Colonic mucosa (tissue), 4 donors: ENCODE results near the gene ONECUT2. TPM values are rescaled to one million over a fixed set of nuclear protein-coding genes. Genes with fewer than 3 reads are reported as not detected.

ENCODE experiments used
- DNase-seq: peaks from one replicate; pipeline ENCODE4 v3.0.0-alpha.2; 2020
- H3K27ac ChIP-seq: fragments of 200-600 bp; one replicate; pipeline ENCODE4 v1.8.0; 2021
- H3K27me3 ChIP-seq: fragments of 200-600 bp; one replicate; pipeline ENCODE4 v1.8.0; 2021
- H3K36me3 ChIP-seq: fragments of 200-600 bp; one replicate; pipeline ENCODE4 v1.8.0; 2021
- H3K4me1 ChIP-seq: fragments of 200-600 bp; one replicate; pipeline ENCODE4 v1.8.0; 2021; ENCODE audit warnings: mild to moderate bottlenecking
- H3K4me3 ChIP-seq: fragments of 200-600 bp; one replicate; pipeline ENCODE4 v1.8.0; 2021
- H3K9ac ChIP-seq, 2 donors: one replicate each; pipeline ENCODE4 v1.7.0; 2013; ENCODE audit warnings: control low read depth in 2 of 2, low read depth in 2 of 2, low read length in 2 of 2
- H3K9me3 ChIP-seq: fragments of 200-600 bp; one replicate; pipeline ENCODE4 v1.8.0; 2021
- intact Hi-C: fragments of 100-400 bp; cut with DNase I; formaldehyde crosslinking; loops from one replicate; pipeline ENCODE4 v1.14.1; 2022
- total RNA-seq, 2 donors: library from RNA; stranded (reverse); fragmentation: NEBNext Ultra II Directional in 1 of 2; extraction: Animal tissue kit (Norgen Biotek cat#: 25700) in 1 of 2; gene quantifications; one replicate each; pipeline ENCODE4 v1.2.1, GENCODE V29; 2021
- TF ChIP-seq, protein P1 (sequence below): fragments of 200-600 bp; IDR thresholded peaks from one replicate; pipeline ENCODE4 v1.8.0; 2022; ENCODE audit warnings: antibody characterized with exemption, mild to moderate bottlenecking
- donor health status: healthy.
- donor health status: DM: no; HTN: no; CAD: no.
- donor health status: DM: no; HTN: no; CAD: no.

Gene ONECUT2
- total RNA-seq, 2 donors from 2014 or later: 0.05 to 0.49 TPM

- TF ChIP-seq, protein P1, sequence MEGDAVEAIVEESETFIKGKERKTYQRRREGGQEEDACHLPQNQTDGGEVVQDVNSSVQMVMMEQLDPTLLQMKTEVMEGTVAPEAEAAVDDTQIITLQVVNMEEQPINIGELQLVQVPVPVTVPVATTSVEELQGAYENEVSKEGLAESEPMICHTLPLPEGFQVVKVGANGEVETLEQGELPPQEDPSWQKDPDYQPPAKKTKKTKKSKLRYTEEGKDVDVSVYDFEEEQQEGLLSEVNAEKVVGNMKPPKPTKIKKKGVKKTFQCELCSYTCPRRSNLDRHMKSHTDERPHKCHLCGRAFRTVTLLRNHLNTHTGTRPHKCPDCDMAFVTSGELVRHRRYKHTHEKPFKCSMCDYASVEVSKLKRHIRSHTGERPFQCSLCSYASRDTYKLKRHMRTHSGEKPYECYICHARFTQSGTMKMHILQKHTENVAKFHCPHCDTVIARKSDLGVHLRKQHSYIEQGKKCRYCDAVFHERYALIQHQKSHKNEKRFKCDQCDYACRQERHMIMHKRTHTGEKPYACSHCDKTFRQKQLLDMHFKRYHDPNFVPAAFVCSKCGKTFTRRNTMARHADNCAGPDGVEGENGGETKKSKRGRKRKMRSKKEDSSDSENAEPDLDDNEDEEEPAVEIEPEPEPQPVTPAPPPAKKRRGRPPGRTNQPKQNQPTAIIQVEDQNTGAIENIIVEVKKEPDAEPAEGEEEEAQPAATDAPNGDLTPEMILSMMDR: no peak
- H3K27me3 ChIP-seq: no peaks in the 10 kb centered on the region
- H3K9me3 ChIP-seq: no peaks in the 10 kb centered on the region
- H3K9ac ChIP-seq: no peak overlapping the region
- H3K36me3 ChIP-seq: no peaks in the 10 kb centered on the region
- H3K4me3 ChIP-seq: no peak overlapping the region
- H3K4me1 ChIP-seq: no peaks in the 10 kb centered on the region
- DNase-seq: no peak
- intact Hi-C loops: no loop called here
- H3K27ac ChIP-seq: no peak overlapping the region
Observed at GRCh38 chr18:57523171-57523956, 88.2 kb downstream of the ONECUT2 start.

DNA sequence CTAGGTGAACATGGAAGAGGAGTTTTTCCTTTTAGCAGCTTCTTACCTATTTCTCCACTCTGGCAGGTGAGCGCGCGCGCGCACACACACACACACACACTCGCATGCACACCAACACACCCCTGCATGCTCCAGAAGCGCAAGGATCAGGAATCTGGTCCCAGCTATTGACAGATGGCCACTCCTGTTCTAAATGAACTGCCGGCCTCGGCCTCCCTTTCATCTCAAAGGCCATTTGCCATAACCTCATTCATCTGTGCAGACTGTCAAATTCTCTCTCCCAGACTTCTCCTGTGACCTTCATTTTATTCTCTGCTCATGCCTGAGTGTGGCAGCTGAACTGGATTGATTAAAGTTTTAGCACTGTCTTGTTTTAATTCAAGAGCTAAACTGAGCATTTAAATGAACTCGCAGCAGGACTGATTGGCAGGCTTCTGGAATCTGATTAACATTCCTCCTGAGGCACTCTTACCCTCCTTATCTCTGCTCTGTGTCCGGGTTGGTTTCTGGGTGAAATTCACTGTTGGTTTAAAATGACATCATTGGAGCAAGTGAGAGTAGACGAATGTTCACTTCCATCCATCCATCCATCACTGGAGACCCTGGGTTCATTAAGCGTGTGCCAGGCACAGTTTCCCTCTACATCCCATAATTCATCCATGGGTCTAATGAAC, 92.5 kb downstream of the ONECUT2 start:
- H3K27ac ChIP-seq: no peak overlapping the region
- TF ChIP-seq, protein P1: no peak
- H3K4me3 ChIP-seq: no peak overlapping the region
- no peaks in the 10 kb centered on the region for H3K36me3 ChIP-seq
- no peak overlapping the region for H3K9ac ChIP-seq
- H3K9me3 ChIP-seq: no peaks in the 10 kb centered on the region
- intact Hi-C loops: no loop called here
- no peak for DNase-seq
- no peaks in the 10 kb centered on the region for H3K27me3 ChIP-seq
- no peaks in the 10 kb centered on the region for H3K4me1 ChIP-seq

DNA sequence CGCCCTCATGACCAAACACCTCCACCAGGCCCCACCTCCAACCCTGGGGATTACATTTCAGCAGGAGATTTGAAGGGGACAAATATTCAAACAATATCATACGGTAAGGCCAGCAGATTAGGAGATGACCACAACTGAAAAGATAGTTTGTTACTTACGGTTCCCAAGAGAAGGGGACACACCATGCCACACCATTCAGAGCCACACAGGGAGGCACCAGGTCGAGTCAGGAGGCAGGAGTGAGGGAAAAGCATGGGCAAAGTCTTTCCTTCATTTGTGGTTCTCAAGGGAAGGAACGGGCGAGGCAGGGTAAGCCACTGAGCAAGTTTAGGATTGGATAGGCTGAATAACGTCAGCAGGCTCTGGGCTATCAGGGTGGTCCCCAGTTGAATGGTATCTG, 94.0 kb downstream of the ONECUT2 start:
- H3K9ac ChIP-seq: no peak overlapping the region
- H3K9me3 ChIP-seq: no peaks in the 10 kb centered on the region
- no peak for DNase-seq
- no peak overlapping the region for H3K4me3 ChIP-seq
- H3K27me3 ChIP-seq: no peaks in the 10 kb centered on the region
- no peak overlapping the region for H3K27ac ChIP-seq
- intact Hi-C loops: no loop called here
- H3K36me3 ChIP-seq: no peaks in the 10 kb centered on the region
- TF ChIP-seq, protein P1: no peak
- H3K4me1 ChIP-seq: no peaks in the 10 kb centered on the region

DNA sequence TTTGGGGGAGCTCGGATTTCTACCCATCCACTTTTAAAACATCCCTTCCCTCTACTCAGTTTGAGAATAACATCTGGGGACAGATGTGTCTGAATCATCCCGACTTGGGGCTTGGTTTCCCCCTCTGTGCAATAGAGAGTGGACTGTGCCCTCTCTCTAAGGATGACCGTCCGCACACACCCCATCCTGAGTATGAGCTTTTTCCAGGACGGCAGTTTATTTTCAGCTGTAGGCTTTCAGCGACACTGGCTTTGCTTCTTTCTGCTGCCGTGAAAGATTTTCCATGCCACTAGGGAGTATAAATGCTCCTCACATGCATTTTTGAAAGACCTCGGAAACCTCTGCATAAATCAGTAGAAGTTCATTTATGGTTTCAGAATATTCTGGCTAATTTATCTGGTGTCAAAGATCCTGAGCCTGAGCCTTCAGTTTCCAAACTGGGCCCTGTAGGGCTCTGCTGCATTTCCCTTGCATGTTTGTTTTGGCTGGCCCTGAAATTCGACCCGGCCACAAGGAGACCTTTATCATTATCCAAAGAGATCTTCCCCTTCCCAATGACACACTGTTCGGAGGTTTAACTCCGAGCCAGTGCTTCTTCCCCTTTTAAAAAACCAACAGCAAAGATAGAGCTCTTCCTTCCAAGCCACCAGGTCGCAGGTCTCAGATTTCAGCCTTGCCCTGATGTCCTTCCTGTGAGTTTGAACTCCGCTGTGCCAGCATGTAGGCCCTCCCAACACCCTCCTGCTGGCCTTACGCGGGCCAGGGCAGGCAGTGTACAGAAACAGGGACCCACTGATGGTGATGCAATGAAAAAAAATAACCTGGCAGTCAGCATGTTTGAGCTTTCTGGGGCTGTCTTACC, 98.1 kb downstream of the ONECUT2 start:
- intact Hi-C loops: no loop called here
- DNase-seq: no peak
- H3K9ac ChIP-seq: no peak overlapping the region
- H3K27ac ChIP-seq: no peak overlapping the region
- H3K4me3 ChIP-seq: no peak overlapping the region
- TF ChIP-seq, protein P1: no peak
- no peaks in the 10 kb centered on the region for H3K36me3 ChIP-seq
- no peaks in the 10 kb centered on the region for H3K4me1 ChIP-seq
- no peaks in the 10 kb centered on the region for H3K9me3 ChIP-seq
- no peaks in the 10 kb centered on the region for H3K27me3 ChIP-seq

GRCh38 chr18:57533868-57534510, 98.8 kb downstream of the ONECUT2 start:
- Histone ChIP-seq H3K27ac (no peak overlapping the region), H3K36me3 (no peaks in the 10 kb centered on the region), H3K9ac (no peak overlapping the region), H3K4me3 (no peak overlapping the region), H3K4me1 (no peaks in the 10 kb centered on the region), H3K9me3 (no peaks in the 10 kb centered on the region), H3K27me3 (no peaks in the 10 kb centered on the region)
- DNase-seq: no peak
- TF ChIP-seq, protein P1: no peak
- intact Hi-C loops: no loop called here
